ENCODE data around the gene SPON2.

Gene SPON2

GRCh38 chr4:1208266-1208961 is 36.0 kb upstream of the SPON2 start:
- DNase-seq, result peak; percentile 1

GRCh38 chr4:1207603-1208265 is 35.4 kb upstream of the SPON2 start:
- DNase-seq, result no peak

GRCh38 chr4:1207157-1207470 is 34.7 kb upstream of the SPON2 start:
- peak; percentile 1 for DNase-seq

- DNase-seq, result peak; percentile 0
Measured at GRCh38 chr4:1206299-1207156, 34.1 kb upstream of the SPON2 start.

- DNase-seq, result peak; percentile 1
Measured at GRCh38 chr4:1205586-1206298, 33.4 kb upstream of the SPON2 start.

- no peak for DNase-seq
Measured at GRCh38 chr4:1204828-1205585, 32.6 kb upstream of the SPON2 start.

GRCh38 chr4:1204286-1204827 is 32.0 kb upstream of the SPON2 start:
- no peak for DNase-seq

GRCh38 chr4:1203026-1203616 is 30.7 kb upstream of the SPON2 start:
- no peak for DNase-seq

- DNase-seq, result peak; percentile 2
Measured at GRCh38 chr4:1202526-1203011, 30.2 kb upstream of the SPON2 start.

- DNase-seq, result peak; percentile 62
Measured at GRCh38 chr4:1201851-1202525, 29.6 kb upstream of the SPON2 start.

GRCh38 chr4:1200425-1201035 is 28.1 kb upstream of the SPON2 start:
- DNase-seq, result peak; percentile 4

- DNase-seq, result no peak
Measured at GRCh38 chr4:1199556-1200331, 27.4 kb upstream of the SPON2 start.

- DNase-seq, result no peak
Measured at GRCh38 chr4:1198098-1198844, 25.9 kb upstream of the SPON2 start.

GRCh38 chr4:1196421-1197183 is 24.2 kb upstream of the SPON2 start:
- DNase-seq, result peak; percentile 0

- no peak for DNase-seq
Measured at GRCh38 chr4:1195891-1196401, 23.6 kb upstream of the SPON2 start.

- no peak for DNase-seq
Measured at GRCh38 chr4:1195109-1195671, 22.8 kb upstream of the SPON2 start.
